HuH-7.5 (cell line): ENCODE results near the gene ABRACL.
"Not testable (repeated sequence)": the region's sequence is repeated elsewhere in the genome, so short reads cannot be mapped to it uniquely, and the experiment has no call there.

Experiments used
- DNase-seq: peaks from one replicate; pipeline ENCODE4 v3.0.0; 2011; ENCODE audit warnings: low spot score

Gene ABRACL

GRCh38 chr6:139011980-139012379 is 16.6 kb upstream of the ABRACL start:
- no peak for DNase-seq

GRCh38 chr6:139013185-139013800 is 15.3 kb upstream of the ABRACL start:
- DNase-seq, result no peak

GRCh38 chr6:139014945-139015344 is 13.6 kb upstream of the ABRACL start:
- DNase-seq, result no peak

GRCh38 chr6:139016337-139017213 is 12.0 kb upstream of the ABRACL start:
- DNase-seq, result no peak

- DNase-seq, result no peak
Measured at GRCh38 chr6:139017227-139017626, 11.3 kb upstream of the ABRACL start.

- no peak for DNase-seq
Measured at GRCh38 chr6:139019722-139020121, 8.8 kb upstream of the ABRACL start.

- DNase-seq, result no peak
Measured at GRCh38 chr6:139020689-139021088, 7.9 kb upstream of the ABRACL start.

- DNase-seq, result not testable (repeated sequence)
Measured at GRCh38 chr6:139025416-139025815, 3.1 kb upstream of the ABRACL start.

GRCh38 chr6:139027620-139028182 is 844 bp upstream of the ABRACL start:
- peak; percentile 52 for DNase-seq

GRCh38 chr6:139028215-139028657 is 309 bp upstream of the ABRACL start:
- peak; percentile 36 for DNase-seq

- DNase-seq, result peak; percentile 38
Measured at GRCh38 chr6:139029470-139030227, 1.1 kb downstream of the ABRACL start.

- DNase-seq, result no peak
Measured at GRCh38 chr6:139030228-139030963, 1.9 kb downstream of the ABRACL start.

- no peak for DNase-seq
Measured at GRCh38 chr6:139037490-139037889, 8.9 kb downstream of the ABRACL start.

GRCh38 chr6:139044250-139044649 is 15.7 kb downstream of the ABRACL start:
- DNase-seq, result no peak

- DNase-seq, result no peak
Measured at GRCh38 chr6:139047677-139048076, 19.1 kb downstream of the ABRACL start.

- not testable (repeated sequence) for DNase-seq
Measured at GRCh38 chr6:139048912-139049311, 20.4 kb downstream of the ABRACL start.

- not testable (repeated sequence) for DNase-seq
Measured at GRCh38 chr6:139050131-139050769, 21.7 kb downstream of the ABRACL start.

GRCh38 chr6:139050770-139051313 is 22.3 kb downstream of the ABRACL start:
- no peak for DNase-seq

- DNase-seq, result no peak
Measured at GRCh38 chr6:139051396-139052060, 23.0 kb downstream of the ABRACL start.

- no peak for DNase-seq
Measured at GRCh38 chr6:139053382-139053781, 24.8 kb downstream of the ABRACL start.
